ENCODE measurements around the gene TREM1.

DNA sequence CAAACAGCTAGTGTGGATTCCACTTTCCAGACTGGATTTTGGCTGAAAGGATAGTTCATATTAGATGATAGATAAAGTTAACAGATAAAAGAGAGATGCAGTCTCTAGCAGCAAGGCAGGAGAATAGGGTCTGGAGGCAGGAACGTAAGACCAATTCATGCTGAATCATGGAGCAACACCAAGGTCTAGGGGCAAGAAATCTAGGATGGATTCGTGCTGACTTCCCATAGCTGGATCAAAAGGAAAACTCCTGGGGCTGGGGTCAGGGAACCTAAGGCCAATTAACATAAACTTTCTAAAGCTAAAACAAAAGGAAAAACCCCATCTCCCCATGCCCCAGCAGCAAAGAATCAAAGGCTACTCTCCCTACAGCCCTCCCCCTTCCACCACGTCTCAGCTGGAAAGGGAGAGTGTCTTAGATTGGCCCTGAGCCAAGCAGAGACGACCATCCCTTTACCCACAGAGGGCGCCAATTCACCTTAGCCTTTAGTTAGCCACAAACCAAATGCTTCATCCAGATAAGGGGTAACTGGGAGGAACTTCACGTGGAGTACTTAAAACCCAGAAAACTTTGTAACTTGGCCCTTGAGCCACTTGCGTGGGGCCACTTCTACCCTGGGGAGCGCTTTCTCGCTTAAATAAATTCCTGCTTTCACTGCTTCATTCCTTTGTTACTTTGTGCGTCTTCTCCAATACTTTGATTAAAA lies 7.6 kb downstream of the TREM1 start:
- TF ChIP-seq, protein P1, sequence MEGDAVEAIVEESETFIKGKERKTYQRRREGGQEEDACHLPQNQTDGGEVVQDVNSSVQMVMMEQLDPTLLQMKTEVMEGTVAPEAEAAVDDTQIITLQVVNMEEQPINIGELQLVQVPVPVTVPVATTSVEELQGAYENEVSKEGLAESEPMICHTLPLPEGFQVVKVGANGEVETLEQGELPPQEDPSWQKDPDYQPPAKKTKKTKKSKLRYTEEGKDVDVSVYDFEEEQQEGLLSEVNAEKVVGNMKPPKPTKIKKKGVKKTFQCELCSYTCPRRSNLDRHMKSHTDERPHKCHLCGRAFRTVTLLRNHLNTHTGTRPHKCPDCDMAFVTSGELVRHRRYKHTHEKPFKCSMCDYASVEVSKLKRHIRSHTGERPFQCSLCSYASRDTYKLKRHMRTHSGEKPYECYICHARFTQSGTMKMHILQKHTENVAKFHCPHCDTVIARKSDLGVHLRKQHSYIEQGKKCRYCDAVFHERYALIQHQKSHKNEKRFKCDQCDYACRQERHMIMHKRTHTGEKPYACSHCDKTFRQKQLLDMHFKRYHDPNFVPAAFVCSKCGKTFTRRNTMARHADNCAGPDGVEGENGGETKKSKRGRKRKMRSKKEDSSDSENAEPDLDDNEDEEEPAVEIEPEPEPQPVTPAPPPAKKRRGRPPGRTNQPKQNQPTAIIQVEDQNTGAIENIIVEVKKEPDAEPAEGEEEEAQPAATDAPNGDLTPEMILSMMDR (IDR thresholded peaks at IDR 0.05): no peak
- TF ChIP-seq POLR2AphosphoS5 (IDR thresholded peaks at IDR 0.05) (no peak), POLR2A (IDR thresholded peaks at IDR 0.05) (no peak)

All from breast epithelium (tissue), 3 donors.